Prostate gland (tissue), 2 donors: ENCODE results near the gene DGKB.

Source experiments
- CTCF ChIP-seq, 4 experiments: fragments of 200-600 bp in 2 of 4; fragments of 450-650 bp in 2 of 4; sonication (generic) in 2 of 4; IDR thresholded peaks; 1 replicate in 3 of 4; 2 replicates in 1 of 4; pipeline ENCODE4 v1.5.1; 2016 to 2019; ENCODE audit warnings: antibody characterized with exemption in 4 of 4, mild to moderate bottlenecking in 2 of 4, moderate library complexity in 2 of 4
- POLR2A ChIP-seq: fragments of 450-650 bp; IDR thresholded peaks from one replicate; pipeline ENCODE4 v1.6.1; 2016; ENCODE audit warnings: antibody characterized with exemption, mild to moderate bottlenecking
- POLR2AphosphoS5 ChIP-seq: sonication (generic); formaldehyde crosslinking; IDR thresholded peaks from one replicate; pipeline ENCODE4 v1.6.1; 2017; ENCODE audit warnings: antibody characterized with exemption

DNA sequence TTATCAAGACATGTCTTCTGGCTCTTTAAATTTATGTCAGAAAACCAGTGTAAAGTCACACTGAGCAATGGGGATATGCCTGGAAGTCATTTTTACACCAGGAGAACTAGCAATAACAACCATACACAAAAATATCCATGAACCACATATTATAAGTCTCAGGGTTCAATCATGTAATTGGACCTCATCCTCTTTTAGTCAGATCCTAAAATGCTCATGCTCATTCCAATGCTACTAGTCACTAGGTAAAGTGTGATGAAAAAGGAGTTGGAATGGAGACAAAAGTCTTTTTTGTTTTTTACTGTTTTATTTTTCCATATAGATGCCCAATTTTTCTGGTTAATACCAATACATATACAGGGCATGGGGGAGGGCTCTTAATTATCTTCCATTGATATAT lies 306.1 kb downstream of the DGKB start:
- TF ChIP-seq CTCF (IDR thresholded peaks at IDR 0.05), result no peak
- TF ChIP-seq POLR2AphosphoS5, result no peak
- no peak for TF ChIP-seq POLR2A
